Colonic mucosa (tissue), 4 donors: ENCODE measurements around the gene MB. TPM values are rescaled to one million over a fixed set of nuclear protein-coding genes. Genes with fewer than 3 reads are reported as not detected.
A peak's percentile ranks its signal among the peaks of the same experiment; 100 is the strongest.

Experiments used
- DNase-seq: peaks from one replicate; pipeline ENCODE4 v3.0.0-alpha.2; 2020
- H3K27ac ChIP-seq: fragments of 200-600 bp; one replicate; pipeline ENCODE4 v1.8.0; 2021
- H3K27me3 ChIP-seq: fragments of 200-600 bp; one replicate; pipeline ENCODE4 v1.8.0; 2021
- H3K36me3 ChIP-seq: fragments of 200-600 bp; one replicate; pipeline ENCODE4 v1.8.0; 2021
- H3K4me1 ChIP-seq: fragments of 200-600 bp; one replicate; pipeline ENCODE4 v1.8.0; 2021; ENCODE audit warnings: mild to moderate bottlenecking
- H3K4me3 ChIP-seq: fragments of 200-600 bp; one replicate; pipeline ENCODE4 v1.8.0; 2021
- H3K9ac ChIP-seq, 2 donors: one replicate each; pipeline ENCODE4 v1.7.0; 2013; ENCODE audit warnings: control low read depth in 2 of 2, low read depth in 2 of 2, low read length in 2 of 2
- H3K9me3 ChIP-seq: fragments of 200-600 bp; one replicate; pipeline ENCODE4 v1.8.0; 2021
- intact Hi-C: fragments of 100-400 bp; cut with DNase I; formaldehyde crosslinking; loops from one replicate; pipeline ENCODE4 v1.14.1; 2022
- total RNA-seq, 2 donors: library from RNA; stranded (reverse); fragmentation: NEBNext Ultra II Directional in 1 of 2; extraction: Animal tissue kit (Norgen Biotek cat#: 25700) in 1 of 2; gene quantifications; one replicate each; pipeline ENCODE4 v1.2.1, GENCODE V29; 2021
- TF ChIP-seq, protein P1 (sequence below): fragments of 200-600 bp; IDR thresholded peaks from one replicate; pipeline ENCODE4 v1.8.0; 2022; ENCODE audit warnings: antibody characterized with exemption, mild to moderate bottlenecking
- donor health status: healthy.
- donor health status: DM: no; HTN: no; CAD: no.
- donor health status: DM: no; HTN: no; CAD: no.

Gene MB
- total RNA-seq, 2 donors from 2014 or later = 2.9 to 8.8 TPM

GRCh38 chr22:35660291-35661127, 43.4 kb upstream of the MB start:
- no peak overlapping the region for H3K4me3 ChIP-seq
- no peaks in the 10 kb centered on the region for H3K27me3 ChIP-seq
- intact Hi-C loops = no loop called here
- no peaks in the 10 kb centered on the region for H3K9me3 ChIP-seq
- no peaks in the 10 kb centered on the region for H3K4me1 ChIP-seq
- peak; percentile 41 for DNase-seq
- peaks cover 19% of the 10 kb centered on the region for H3K36me3 ChIP-seq
- no peak overlapping the region for H3K9ac ChIP-seq
- H3K27ac ChIP-seq = peak overlapping the region; percentile 49
- TF ChIP-seq, protein P1, sequence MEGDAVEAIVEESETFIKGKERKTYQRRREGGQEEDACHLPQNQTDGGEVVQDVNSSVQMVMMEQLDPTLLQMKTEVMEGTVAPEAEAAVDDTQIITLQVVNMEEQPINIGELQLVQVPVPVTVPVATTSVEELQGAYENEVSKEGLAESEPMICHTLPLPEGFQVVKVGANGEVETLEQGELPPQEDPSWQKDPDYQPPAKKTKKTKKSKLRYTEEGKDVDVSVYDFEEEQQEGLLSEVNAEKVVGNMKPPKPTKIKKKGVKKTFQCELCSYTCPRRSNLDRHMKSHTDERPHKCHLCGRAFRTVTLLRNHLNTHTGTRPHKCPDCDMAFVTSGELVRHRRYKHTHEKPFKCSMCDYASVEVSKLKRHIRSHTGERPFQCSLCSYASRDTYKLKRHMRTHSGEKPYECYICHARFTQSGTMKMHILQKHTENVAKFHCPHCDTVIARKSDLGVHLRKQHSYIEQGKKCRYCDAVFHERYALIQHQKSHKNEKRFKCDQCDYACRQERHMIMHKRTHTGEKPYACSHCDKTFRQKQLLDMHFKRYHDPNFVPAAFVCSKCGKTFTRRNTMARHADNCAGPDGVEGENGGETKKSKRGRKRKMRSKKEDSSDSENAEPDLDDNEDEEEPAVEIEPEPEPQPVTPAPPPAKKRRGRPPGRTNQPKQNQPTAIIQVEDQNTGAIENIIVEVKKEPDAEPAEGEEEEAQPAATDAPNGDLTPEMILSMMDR = no peak

DNA sequence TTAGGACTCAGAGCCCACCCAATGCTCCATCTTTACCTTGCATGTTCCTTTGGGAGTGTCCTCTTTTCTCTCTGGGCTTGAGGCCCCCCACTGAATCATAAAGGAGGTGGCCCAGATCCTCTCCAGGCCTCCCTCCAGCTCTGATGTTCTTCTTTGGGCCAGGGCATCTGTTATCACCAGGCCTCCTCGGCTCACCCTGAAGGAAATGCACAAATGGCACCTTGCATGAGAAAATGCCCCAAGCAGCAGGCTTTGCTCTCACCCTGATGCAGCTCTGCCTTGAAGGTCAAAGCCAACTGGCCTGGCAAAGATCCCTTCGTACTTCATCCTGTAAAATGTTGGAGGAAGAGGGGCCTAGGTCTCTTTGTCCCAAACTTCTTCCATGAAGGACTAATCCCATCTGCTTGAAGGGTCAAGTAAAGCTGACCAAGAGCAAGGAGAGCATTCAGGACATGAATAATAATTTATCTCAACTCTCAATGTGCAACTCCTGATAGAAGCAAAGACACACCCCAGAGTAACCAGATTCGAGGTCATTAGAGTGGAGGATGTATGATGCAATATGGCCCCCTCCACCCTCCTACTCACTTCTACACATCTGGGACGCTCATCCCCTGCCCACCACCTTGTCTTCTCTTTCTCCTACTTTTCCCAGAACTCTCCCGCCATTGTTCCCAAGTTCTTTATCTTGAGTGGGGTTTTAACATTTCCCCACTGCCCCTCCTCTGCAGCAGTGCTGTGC, 40.6 kb upstream of the MB start:
- Histone ChIP-seq H3K4me3 (no peak overlapping the region), H3K36me3 (peaks cover 19% of the 10 kb centered on the region), H3K27me3 (no peaks in the 10 kb centered on the region), H3K9me3 (no peaks in the 10 kb centered on the region), H3K27ac (no peak overlapping the region), H3K4me1 (no peaks in the 10 kb centered on the region), H3K9ac (no peak overlapping the region)
- intact Hi-C loops = no loop called here
- TF ChIP-seq, protein P1 = no peak
- no peak for DNase-seq

GRCh38 chr22:35656284-35656752, 39.2 kb upstream of the MB start:
- no peak for DNase-seq
- no peaks in the 10 kb centered on the region for H3K27me3 ChIP-seq
- intact Hi-C loops = no loop called here
- no peak overlapping the region for H3K9ac ChIP-seq
- TF ChIP-seq, protein P1 = no peak
- no peak overlapping the region for H3K27ac ChIP-seq
- H3K36me3 ChIP-seq = peaks cover 19% of the 10 kb centered on the region
- H3K4me3 ChIP-seq = no peak overlapping the region
- no peaks in the 10 kb centered on the region for H3K9me3 ChIP-seq
- no peaks in the 10 kb centered on the region for H3K4me1 ChIP-seq

DNA sequence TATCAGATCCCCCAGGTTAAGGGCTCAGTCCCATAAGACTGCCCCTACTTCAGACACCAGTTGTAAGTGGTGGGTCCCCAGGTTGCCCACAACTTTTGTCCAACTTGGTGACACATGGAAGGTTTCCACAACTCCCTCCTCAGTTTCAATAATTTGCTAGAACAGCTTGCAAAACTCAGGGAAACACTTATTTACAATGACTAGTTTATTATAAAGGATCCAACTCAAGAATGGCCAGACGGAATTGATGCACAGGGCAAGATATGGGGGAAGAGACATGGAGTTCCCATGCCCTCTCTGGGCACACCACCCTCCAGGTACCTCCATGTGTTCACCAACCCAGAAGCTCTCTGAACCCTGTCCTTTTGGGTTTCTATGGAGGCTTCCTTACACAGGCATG, 36.7 kb upstream of the MB start:
- peaks cover 14% of the 10 kb centered on the region for H3K36me3 ChIP-seq
- no peak overlapping the region for H3K4me3 ChIP-seq
- no peaks in the 10 kb centered on the region for H3K9me3 ChIP-seq
- H3K4me1 ChIP-seq = peaks cover 6% of the 10 kb centered on the region
- no peak overlapping the region for H3K27ac ChIP-seq
- no peaks in the 10 kb centered on the region for H3K27me3 ChIP-seq
- TF ChIP-seq, protein P1 = no peak
- no peak for DNase-seq
- H3K9ac ChIP-seq = no peak overlapping the region
- intact Hi-C loops = no loop called here

GRCh38 chr22:35651085-35651484, 34.0 kb upstream of the MB start:
- H3K27ac ChIP-seq = no peak overlapping the region
- H3K27me3 ChIP-seq = no peaks in the 10 kb centered on the region
- no peak for DNase-seq
- no peaks in the 10 kb centered on the region for H3K9me3 ChIP-seq
- H3K9ac ChIP-seq = no peak overlapping the region
- H3K36me3 ChIP-seq = no peaks in the 10 kb centered on the region
- peaks cover 6% of the 10 kb centered on the region for H3K4me1 ChIP-seq
- H3K4me3 ChIP-seq = no peak overlapping the region
- TF ChIP-seq, protein P1 = no peak
- intact Hi-C loops = no loop called here
